HUES64 (cell line): ENCODE data around the gene PHLDB2.

Experiments
- H3K27ac ChIP-seq: 2 replicates; pipeline ENCODE4 v1.7.0; 2013; ENCODE audit warnings: low read depth, low read length, inconsistent platforms
- H3K27me3 ChIP-seq: 2 replicates; pipeline ENCODE4 v1.6.1; 2013; ENCODE audit warnings: mild to moderate bottlenecking, low read length; ENCODE audit not compliant: insufficient read depth
- H3K36me3 ChIP-seq: 2 replicates; pipeline ENCODE4 v1.6.1; 2013; ENCODE audit warnings: mild to moderate bottlenecking, low read length; ENCODE audit not compliant: insufficient read depth
- H3K4me1 ChIP-seq: 2 replicates; pipeline ENCODE4 v1.6.1; 2013; ENCODE audit warnings: mild to moderate bottlenecking, low read length, moderate library complexity; ENCODE audit not compliant: insufficient read depth
- H3K4me3 ChIP-seq: 2 replicates; pipeline ENCODE4 v1.5.1; 2013; ENCODE audit warnings: mild to moderate bottlenecking, low read length, moderate library complexity
- H3K9ac ChIP-seq: 2 replicates; pipeline ENCODE4 v1.6.1; 2013; ENCODE audit warnings: mild to moderate bottlenecking, low read depth, low read length
- H3K9me3 ChIP-seq: 2 replicates; pipeline ENCODE4 v1.6.1; 2013; ENCODE audit warnings: low read depth, low read length; ENCODE audit not compliant: insufficient read depth
- WGBS: fragments of 150-250, 120-280 bp; methylation state at CpG from one replicate; pipeline ENCODE4 v1.1.7; 2013; ENCODE audit warnings: missing lambda C conversion rate; 5-methylcytosine and 5-hydroxymethylcytosine counted together

Gene PHLDB2

DNA sequence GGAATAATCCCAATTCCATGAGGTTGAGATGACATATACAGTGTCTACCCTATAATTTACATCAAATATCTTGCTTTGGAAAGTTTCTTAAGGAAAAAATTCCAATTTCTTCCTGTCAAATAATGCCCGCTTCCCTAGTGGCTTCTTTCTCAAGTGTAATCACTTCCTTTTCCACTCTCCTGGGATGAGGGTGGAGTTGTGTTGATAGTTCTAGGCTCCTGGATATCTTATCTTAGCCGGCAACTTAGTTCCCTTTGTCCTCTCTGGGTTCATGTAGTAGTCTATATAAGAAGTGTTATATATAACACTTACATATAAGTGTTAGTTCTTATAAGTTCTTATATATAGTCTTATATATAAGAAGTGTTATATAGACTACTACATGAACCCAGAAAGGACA lies 150.6 kb downstream of the PHLDB2 start:
- no peaks in the 10 kb centered on the region for H3K9me3 ChIP-seq
- no peak overlapping the region for H3K4me3 ChIP-seq
- H3K27ac ChIP-seq = no peak overlapping the region
- no peaks in the 10 kb centered on the region for H3K27me3 ChIP-seq
- peaks cover under 1% of the 10 kb centered on the region; the same call in 1 of the 2 replicates for H3K4me1 ChIP-seq
- no CpG with 5 or more reads among the region's 2 CpGs for WGBS
- H3K36me3 ChIP-seq = peaks cover 6% of the 10 kb centered on the region; the same call in 1 of the 2 replicates
- no peak overlapping the region for H3K9ac ChIP-seq

DNA sequence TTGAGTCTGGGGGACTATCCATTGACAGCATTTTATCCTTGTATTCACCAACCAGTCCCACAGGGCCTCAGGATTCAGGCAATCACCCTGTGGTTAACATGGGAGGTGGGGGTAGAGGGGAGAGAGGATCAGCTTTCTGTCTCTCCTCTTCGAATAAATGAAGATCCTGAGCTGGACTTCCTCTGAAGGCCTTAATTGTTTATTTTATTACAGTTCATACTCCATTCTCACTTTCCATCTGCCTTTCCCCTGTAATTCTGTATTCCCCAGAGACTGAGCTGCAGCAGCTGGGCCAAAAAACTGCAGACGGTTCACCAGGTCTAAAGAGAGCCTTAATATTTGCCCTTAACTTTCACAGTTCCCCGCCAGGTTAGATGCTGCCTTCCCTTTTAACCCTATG lies 151.6 kb downstream of the PHLDB2 start:
- no peak overlapping the region for H3K9ac ChIP-seq
- no peaks in the 10 kb centered on the region for H3K27me3 ChIP-seq
- 83% methylated on average over 3 of the region's 3 CpGs for WGBS
- H3K9me3 ChIP-seq = no peaks in the 10 kb centered on the region
- no peak overlapping the region for H3K27ac ChIP-seq
- H3K4me1 ChIP-seq = no peaks in the 10 kb centered on the region
- H3K36me3 ChIP-seq = no peaks in the 10 kb centered on the region
- H3K4me3 ChIP-seq = no peak overlapping the region

DNA sequence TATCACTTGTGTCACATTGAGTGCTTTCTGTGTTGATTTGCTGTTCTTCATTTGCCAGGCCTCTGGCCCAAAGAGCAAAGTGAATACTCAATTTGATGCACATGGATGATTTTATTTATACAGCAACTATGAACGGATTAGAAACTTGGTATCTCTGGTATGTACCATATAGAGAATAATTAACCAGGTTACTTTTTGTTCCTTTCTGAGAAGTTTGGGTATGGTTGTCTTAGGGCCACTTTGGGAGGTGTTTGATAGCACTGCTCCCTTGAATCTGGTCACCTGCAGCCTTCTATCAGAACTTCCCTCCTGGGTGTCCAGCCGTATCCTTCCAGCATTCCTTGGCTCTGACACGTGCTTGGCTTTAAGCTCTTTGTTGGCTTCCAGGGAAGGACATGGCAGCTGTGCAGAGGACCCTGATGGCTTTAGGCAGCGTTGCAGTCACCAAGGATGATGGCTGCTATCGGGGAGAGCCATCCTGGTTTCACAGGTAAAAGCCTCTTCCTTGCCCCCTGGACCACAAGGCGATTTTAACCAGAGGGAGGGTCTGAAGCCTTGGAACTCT lies 152.4 kb downstream of the PHLDB2 start:
- Histone ChIP-seq H3K9me3 (no peaks in the 10 kb centered on the region), H3K4me1 (no peaks in the 10 kb centered on the region), H3K27me3 (no peaks in the 10 kb centered on the region), H3K9ac (no peak overlapping the region), H3K4me3 (no peak overlapping the region), H3K27ac (no peak overlapping the region), H3K36me3 (no peaks in the 10 kb centered on the region)
- WGBS = 85% methylated on average over 6 of the region's 6 CpGs

DNA sequence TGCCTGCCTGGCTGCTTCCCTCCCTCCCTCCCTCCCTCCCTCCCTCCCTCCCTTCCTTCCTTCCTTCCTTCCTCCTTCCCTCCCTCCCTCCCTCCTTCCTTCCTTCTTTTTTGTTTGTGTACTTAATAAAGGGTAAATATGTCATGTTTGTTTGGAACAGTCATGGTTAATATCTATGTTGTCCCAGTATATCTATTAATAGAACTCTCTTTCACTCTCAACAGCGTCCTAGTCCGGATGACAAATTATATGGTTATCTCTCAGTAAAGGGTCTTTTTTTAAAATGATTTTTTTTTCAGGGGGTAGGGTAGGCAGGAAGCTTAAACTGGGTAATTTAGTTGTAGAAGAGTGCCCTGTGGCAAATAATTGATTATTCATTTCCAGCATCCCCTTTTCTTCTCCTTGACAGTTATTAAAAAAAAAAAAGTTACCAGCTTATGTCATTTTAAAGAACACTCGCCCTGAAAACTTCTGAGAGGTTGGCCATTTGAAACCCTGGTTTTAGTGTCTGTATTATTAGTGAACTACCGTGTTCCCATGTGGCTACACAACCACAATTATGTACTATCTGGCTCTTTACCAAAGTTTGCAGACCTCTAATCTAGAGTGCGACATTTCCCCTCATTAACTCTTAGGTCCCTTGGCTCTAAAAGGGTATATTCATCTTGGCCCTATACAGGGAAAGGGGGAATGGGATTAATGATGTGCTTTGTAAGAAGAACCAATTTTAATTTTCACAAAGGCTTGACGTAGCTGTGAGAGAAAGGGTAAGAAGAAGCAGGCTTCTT lies 153.3 kb downstream of the PHLDB2 start:
- 97% methylated on average over 6 of the region's 6 CpGs for whole genome bisulfite sequencing
- no peak overlapping the region for H3K9ac ChIP-seq
- H3K27ac ChIP-seq = no peak overlapping the region
- H3K4me1 ChIP-seq = no peaks in the 10 kb centered on the region
- no peak overlapping the region for H3K4me3 ChIP-seq
- H3K36me3 ChIP-seq = no peaks in the 10 kb centered on the region
- no peaks in the 10 kb centered on the region for H3K9me3 ChIP-seq
- H3K27me3 ChIP-seq = no peaks in the 10 kb centered on the region

DNA sequence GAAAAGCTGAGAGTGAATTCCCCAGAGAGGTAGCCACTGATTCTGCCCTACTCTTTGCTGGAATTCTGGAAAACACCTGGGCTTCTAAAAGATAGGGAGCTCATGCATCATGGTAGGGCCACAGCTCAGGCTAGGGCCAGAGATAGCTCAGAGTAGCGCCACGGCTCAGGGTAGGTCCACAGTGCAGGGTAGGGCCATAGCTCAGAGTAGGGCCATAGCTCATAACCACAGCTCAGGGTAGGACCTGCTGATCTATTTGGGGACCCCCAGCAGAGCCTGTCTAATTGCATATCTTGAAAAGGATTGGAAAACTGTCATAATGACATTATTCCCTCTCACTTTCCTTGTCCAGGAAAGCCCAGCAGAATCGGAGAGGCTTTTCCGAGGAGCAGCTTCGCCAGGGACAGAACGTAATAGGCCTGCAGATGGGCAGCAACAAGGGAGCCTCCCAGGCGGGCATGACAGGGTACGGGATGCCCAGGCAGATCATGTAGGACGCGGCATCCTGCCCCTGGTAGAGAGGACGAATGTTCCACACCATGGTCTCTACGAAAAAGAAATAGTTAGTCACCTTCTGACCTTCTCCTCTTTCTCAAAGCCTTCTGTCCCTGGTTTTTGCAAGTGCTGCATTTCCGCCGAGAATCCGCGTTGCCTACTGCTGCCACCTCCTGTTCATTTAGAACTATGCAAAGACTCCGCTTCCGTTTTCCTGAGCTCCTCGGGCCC lies 154.2 kb downstream of the PHLDB2 start:
- Histone ChIP-seq H3K27ac (no peak overlapping the region), H3K4me1 (no peaks in the 10 kb centered on the region), H3K9me3 (no peaks in the 10 kb centered on the region), H3K36me3 (no peaks in the 10 kb centered on the region), H3K9ac (no peak overlapping the region), H3K4me3 (no peak overlapping the region), H3K27me3 (no peaks in the 10 kb centered on the region)
- 53% methylated on average over 17 of the region's 19 CpGs for WGBS

DNA sequence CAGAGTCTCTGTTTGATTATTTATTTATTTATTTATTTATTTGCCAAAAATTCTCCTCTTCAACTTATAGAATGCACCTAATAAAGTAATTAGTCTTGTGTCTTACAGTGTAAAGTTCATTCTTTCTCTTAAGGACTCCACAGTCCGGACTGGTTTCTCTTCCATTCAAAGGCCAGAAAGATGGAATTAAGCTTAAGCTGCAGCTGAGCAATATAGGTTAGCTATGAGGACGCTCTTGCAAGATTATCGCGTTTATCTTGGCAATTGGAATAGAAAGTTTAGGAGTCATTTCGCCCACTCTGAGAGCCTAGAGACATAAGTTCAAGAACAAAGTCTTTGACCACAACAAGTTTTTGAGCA lies 154.7 kb downstream of the PHLDB2 start:
- 80% methylated on average over 5 of the region's 5 CpGs for WGBS

DNA sequence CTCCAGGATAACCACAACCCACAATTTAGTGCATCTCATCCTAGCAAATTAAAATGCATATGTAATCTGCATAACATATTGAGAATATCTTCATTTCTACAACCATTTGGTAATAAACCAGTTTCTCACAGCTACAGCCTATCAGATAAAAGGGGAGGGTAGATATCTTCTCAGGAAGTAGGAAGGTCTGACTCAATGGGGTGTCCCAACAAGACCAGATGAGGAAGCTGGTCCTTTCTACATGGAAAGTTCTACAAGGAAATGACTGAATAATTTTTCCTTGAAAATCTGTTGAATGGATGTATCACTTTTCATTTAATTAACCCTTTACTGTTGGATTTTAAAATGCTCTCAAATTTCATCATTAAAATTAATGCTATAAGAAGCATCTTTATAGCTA lies 158.0 kb downstream of the PHLDB2 start:
- Histone ChIP-seq H3K27me3 (no peaks in the 10 kb centered on the region), H3K4me1 (no peaks in the 10 kb centered on the region), H3K36me3 (no peaks in the 10 kb centered on the region), H3K9me3 (no peaks in the 10 kb centered on the region), H3K4me3 (no peak overlapping the region), H3K9ac (no peak overlapping the region), H3K27ac (no peak overlapping the region)

More for the DNA sequence above, 154.7 kb downstream of the PHLDB2 start:
- Histone ChIP-seq H3K4me1 (no peaks in the 10 kb centered on the region), H3K36me3 (no peaks in the 10 kb centered on the region), H3K4me3 (no peak overlapping the region), H3K27ac (no peak overlapping the region), H3K9ac (no peak overlapping the region), H3K9me3 (no peaks in the 10 kb centered on the region), H3K27me3 (no peaks in the 10 kb centered on the region)

DNA sequence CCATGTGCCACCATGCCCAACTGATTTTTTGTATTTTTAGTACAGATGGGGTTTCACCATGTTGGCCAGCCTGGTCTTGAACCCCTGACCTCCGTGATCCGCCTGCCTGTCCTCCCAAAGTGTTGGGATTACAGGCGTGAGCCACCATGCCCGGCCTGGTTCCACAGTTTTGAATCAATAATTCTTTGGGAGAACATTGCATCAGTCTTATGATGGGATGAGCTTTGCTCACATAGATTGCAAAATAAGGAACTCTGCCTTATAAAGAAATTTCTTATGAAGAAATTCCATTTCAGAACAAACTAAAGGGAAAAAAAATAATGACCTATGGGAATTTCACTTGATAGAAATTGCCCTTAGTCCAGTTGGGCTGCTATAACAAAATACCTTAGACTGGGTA lies 159.6 kb downstream of the PHLDB2 start:
- H3K4me3 ChIP-seq = no peak overlapping the region
- H3K9me3 ChIP-seq = no peaks in the 10 kb centered on the region
- no peaks in the 10 kb centered on the region for H3K4me1 ChIP-seq
- H3K27ac ChIP-seq = no peak overlapping the region
- H3K36me3 ChIP-seq = no peaks in the 10 kb centered on the region
- no peak overlapping the region for H3K9ac ChIP-seq
- 96% methylated on average over 4 of the region's 4 CpGs for WGBS
- no peaks in the 10 kb centered on the region for H3K27me3 ChIP-seq

DNA sequence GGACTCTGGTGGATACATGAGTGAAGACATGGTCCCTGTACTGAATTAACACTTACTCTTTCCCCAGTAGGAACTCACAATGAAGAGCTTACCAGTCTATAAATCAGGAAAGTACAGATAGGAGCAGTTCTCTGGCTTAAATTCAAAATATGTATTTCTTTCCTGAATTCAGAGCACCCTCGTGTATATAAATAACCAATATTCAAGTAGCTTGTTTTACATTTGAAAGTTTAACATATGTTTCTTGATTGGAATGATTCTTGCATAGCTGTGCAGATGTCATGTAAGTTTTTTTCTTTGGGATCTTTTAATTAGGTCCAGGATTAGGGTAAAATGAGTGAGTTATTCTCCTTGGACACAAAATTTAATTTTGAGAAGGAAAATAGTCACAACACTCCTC lies 160.7 kb downstream of the PHLDB2 start:
- no CpG with 5 or more reads among the region's 1 CpG for WGBS
- no peaks in the 10 kb centered on the region for H3K9me3 ChIP-seq
- H3K27me3 ChIP-seq = no peaks in the 10 kb centered on the region
- H3K36me3 ChIP-seq = no peaks in the 10 kb centered on the region
- H3K4me3 ChIP-seq = no peak overlapping the region
- no peaks in the 10 kb centered on the region for H3K4me1 ChIP-seq
- H3K27ac ChIP-seq = no peak overlapping the region
- H3K9ac ChIP-seq = no peak overlapping the region

DNA sequence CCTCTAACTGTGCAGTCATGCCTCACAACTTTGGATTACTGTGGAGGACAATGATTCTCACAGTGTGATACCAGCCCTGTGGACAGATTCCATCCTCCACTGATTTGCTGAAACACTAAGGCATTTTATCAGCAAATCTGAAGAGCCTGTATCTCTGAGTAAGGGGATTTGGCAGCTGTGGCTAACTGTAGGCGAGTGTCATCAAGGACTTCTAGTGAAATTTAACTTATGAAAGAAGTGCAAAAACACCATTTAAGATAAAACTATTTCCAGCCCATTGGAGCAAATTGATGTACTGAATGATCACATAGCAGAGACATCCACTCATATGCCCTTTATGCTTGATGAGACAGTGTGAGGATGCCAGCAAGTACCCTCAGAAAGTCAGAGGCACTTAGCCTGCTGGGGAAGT lies 161.6 kb downstream of the PHLDB2 start:
- H3K9ac ChIP-seq = no peak overlapping the region
- H3K27ac ChIP-seq = no peak overlapping the region
- no peaks in the 10 kb centered on the region for H3K27me3 ChIP-seq
- no peaks in the 10 kb centered on the region for H3K9me3 ChIP-seq
- WGBS = 100% methylated on average over 1 of the region's 1 CpG
- no peaks in the 10 kb centered on the region for H3K36me3 ChIP-seq
- no peak overlapping the region for H3K4me3 ChIP-seq
- H3K4me1 ChIP-seq = no peaks in the 10 kb centered on the region
